HUES6 (cell line): Measurements from ENCODE around the gene KBTBD2.
"Not testable (repeated sequence)": the region's sequence is repeated elsewhere in the genome, so short reads cannot be mapped to it uniquely, and the experiment has no call there.

Experiments used
- H3K27ac ChIP-seq: 2 replicates; pipeline ENCODE4 v1.7.0; 2013; ENCODE audit warnings: low read depth, mild to moderate bottlenecking, low read length, inconsistent platforms
- H3K27me3 ChIP-seq: 2 replicates; pipeline ENCODE4 v1.6.1; 2013; ENCODE audit warnings: low read length; ENCODE audit not compliant: control insufficient read depth, insufficient read depth
- H3K36me3 ChIP-seq: 2 replicates; pipeline ENCODE4 v1.6.1; 2013; ENCODE audit warnings: low read length; ENCODE audit not compliant: control insufficient read depth, insufficient read depth
- H3K4me1 ChIP-seq: 2 replicates; pipeline ENCODE4 v1.6.1; 2013; ENCODE audit warnings: low read length; ENCODE audit not compliant: control insufficient read depth, insufficient read depth
- H3K4me3 ChIP-seq: 2 replicates; pipeline ENCODE4 v1.5.1; 2013; ENCODE audit warnings: low read depth, low read length
- H3K9ac ChIP-seq: one replicate; pipeline ENCODE4 v1.6.1; 2013; ENCODE audit warnings: mild to moderate bottlenecking, low read length
- H3K9me3 ChIP-seq: 2 replicates; pipeline ENCODE4 v1.6.1; 2013; ENCODE audit warnings: low read depth, low read length; ENCODE audit not compliant: control insufficient read depth, insufficient read depth

KBTBD2 gene

DNA sequence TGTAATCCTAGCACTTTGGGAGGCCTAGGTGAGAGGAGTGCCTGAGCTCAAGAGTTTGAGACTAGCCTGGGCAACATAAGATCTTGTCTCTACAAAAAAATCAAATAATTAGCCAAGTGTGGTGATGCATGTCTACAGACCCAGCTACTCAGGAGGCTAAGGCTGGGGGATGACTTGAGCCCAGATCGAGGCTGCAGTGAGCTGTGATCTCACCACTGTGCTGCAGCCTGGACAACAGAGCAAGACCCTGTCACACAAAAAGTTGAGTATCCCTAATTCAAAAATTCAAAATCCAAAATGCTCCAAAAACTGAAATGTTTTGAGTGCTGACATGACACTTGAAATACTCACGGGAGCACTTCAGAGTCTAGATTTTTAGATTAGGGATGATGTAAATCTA is 19.1 kb downstream of the KBTBD2 start:
- Histone ChIP-seq H3K36me3 (peaks cover 79% of the 10 kb centered on the region), H3K4me1 (no peaks in the 10 kb centered on the region)

DNA sequence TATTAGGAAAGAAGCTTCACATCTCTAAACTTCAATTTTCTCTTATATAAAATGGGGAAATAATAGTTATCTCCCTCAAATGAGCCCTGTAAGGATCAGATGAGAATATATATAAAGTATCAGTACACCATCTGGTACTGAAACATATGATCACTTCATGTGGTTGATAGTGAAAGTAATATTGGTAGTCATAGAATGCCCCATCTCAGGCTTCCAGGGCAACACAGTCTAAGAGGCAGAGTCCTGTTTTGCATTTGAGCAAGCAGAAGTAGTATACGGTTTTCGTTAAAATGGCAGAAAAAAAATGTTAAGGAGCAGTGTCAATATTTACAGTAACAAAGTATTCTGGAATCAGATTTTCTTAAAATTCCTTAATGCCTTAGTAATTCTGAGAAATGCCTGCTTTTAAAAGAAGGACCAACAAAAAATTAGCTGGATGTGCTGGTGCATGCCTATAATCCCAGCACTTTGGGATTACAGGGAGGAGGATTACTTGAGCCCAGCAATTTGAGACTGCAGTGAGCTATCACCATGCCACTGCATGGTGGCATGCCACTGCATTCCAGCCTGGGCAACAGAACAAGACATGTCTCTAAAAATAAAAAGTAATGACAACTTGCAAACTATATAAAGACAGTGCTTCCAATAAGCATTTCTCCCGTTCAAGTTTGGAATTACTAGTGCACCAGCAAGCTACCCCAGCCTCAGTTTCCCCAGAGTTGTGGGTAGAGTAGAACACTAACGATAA is 19.8 kb downstream of the KBTBD2 start:
- Histone ChIP-seq H3K4me1 (no peaks in the 10 kb centered on the region), H3K4me3 (no peak overlapping the region), H3K9me3 (peaks cover 2% of the 10 kb centered on the region; the same call in 1 of the 2 replicates), H3K27me3 (no peaks in the 10 kb centered on the region), H3K9ac (no peak overlapping the region), H3K27ac (no peak overlapping the region), H3K36me3 (peaks cover 82% of the 10 kb centered on the region)

More for the DNA sequence above, 19.1 kb downstream of the KBTBD2 start:
- Histone ChIP-seq H3K27ac (no peak overlapping the region), H3K9ac (no peak overlapping the region), H3K4me3 (no peak overlapping the region), H3K27me3 (no peaks in the 10 kb centered on the region), H3K9me3 (peaks cover 2% of the 10 kb centered on the region; the same call in 1 of the 2 replicates)

DNA sequence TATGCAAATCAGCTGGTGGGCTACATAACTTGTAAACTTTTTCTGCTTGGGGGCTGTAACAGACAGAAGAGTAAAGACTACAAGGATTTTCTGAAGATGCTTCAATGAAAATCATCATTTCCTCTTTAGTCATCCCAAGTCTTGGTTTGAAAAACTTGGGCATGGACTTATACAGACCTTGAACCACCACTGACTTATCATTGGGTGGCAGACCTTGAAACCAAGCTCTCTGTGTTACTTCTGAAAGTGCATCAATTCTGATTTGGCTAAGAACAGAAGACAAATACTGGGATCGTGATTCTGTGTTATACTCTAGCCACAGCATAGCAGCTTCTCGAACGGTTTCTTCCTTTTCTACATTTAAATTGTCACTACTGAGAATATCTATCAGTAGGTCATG is 21.3 kb downstream of the KBTBD2 start:
- Histone ChIP-seq H3K9ac (no peak overlapping the region), H3K36me3 (peaks cover 83% of the 10 kb centered on the region), H3K27me3 (no peaks in the 10 kb centered on the region), H3K4me3 (no peak overlapping the region), H3K9me3 (peaks cover 8% of the 10 kb centered on the region), H3K4me1 (no peaks in the 10 kb centered on the region), H3K27ac (no peak overlapping the region)

DNA sequence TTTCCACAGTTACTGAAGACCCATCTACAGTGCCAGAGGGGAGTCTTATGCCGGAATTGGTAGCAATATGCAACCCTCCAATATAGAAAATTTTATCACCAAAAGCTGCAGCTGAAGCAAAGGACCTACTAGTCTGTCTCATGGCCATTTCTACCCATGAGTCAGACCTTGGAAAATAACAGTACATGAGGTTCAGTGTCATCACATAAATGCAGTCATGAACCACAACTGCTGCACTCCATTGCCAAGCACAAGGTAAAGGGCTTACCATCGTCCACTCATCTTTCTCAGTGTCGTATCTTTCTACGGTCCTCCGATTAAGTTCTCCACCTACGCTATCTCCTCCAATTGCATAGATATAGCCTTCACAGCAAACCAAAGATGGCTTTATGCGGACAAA is 21.8 kb downstream of the KBTBD2 start:
- H3K36me3 ChIP-seq, result peaks cover 77% of the 10 kb centered on the region

DNA sequence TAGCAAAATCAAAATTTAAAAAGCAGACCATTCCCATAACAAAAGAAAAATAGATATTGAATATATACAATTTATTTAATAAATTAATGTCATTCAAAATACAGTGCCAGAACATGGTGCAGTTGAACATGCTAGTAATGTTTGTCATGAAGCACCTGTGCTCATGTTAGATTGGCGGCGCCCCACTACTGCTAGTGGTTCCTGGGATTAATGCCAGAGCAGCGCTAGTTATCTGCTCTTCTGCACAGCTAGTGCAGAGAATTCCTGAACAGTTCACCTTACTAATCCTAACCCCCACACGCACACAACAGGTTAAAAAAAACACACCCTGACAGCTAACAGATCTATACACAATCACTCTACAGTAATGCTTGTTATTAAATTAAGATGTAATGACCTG is 23.4 kb downstream of the KBTBD2 start:
- peaks cover 5% of the 10 kb centered on the region; the same call in 1 of the 2 replicates for H3K4me1 ChIP-seq
- H3K27me3 ChIP-seq, result no peaks in the 10 kb centered on the region
- H3K36me3 ChIP-seq, result peaks cover 62% of the 10 kb centered on the region
- H3K4me3 ChIP-seq, result no peak overlapping the region
- no peak overlapping the region for H3K9ac ChIP-seq
- peaks cover 19% of the 10 kb centered on the region for H3K9me3 ChIP-seq
- H3K27ac ChIP-seq, result no peak overlapping the region

More for the DNA sequence above, 21.8 kb downstream of the KBTBD2 start:
- no peak overlapping the region for H3K27ac ChIP-seq
- no peaks in the 10 kb centered on the region for H3K27me3 ChIP-seq
- H3K4me3 ChIP-seq, result no peak overlapping the region
- H3K9me3 ChIP-seq, result peaks cover 13% of the 10 kb centered on the region
- no peaks in the 10 kb centered on the region for H3K4me1 ChIP-seq
- H3K9ac ChIP-seq, result no peak overlapping the region

DNA sequence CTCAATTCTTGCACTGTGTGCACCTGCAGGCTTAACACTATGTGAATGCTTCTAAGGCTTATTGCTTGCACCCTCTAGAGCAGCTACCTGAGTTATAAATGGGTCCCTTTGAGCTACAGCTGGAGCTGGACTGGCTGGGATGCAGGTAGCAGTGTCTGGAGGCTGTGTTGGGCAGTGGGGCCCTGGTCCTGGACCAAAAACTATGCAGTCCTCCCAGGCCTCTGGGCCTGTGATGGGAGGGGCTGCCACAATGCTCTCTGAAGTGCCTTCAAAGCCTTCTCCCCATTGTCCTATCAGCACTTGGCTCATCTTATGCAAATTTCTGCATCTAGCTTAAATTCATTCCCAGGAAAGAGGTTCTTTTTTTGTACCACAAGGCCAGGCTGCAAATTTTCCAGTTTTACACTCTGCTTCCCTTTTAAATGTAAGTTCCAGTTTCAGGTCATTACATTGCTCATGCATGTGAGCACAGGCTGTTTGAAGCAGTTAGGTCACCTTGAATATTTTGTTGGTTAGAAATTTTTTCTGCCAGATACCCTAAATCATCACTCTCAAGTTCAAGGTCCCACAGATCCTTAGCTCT is 26.0 kb downstream of the KBTBD2 start:
- peaks cover 19% of the 10 kb centered on the region for H3K9me3 ChIP-seq
- H3K36me3 ChIP-seq, result peaks cover 38% of the 10 kb centered on the region
- peaks cover 5% of the 10 kb centered on the region; the same call in 1 of the 2 replicates for H3K4me1 ChIP-seq
- no peaks in the 10 kb centered on the region for H3K27me3 ChIP-seq
- no peak overlapping the region for H3K27ac ChIP-seq
- no peak overlapping the region for H3K9ac ChIP-seq
- H3K4me3 ChIP-seq, result no peak overlapping the region

DNA sequence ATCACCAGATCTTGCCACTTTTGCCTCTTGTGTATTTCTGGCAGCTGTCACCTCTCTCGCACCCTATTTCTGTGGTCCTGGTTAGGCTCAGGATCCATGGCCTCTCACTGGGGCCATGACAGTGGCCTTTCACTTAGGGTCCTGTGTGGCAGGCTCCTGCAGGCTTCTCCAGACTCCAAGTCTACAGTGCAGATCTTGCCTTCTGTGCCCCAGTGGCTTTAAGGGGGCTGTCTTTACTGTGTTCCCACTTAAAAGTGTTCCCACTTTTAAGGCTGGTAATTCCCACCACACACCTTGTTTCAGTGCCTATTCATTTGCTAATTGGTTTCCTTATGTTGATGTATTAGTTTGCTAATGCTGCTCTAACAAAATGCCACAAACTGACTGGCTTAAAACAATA is 27.7 kb downstream of the KBTBD2 start:
- Histone ChIP-seq H3K9me3 (peaks cover 17% of the 10 kb centered on the region), H3K36me3 (peaks cover 21% of the 10 kb centered on the region)
- not testable (repeated sequence) for H3K9ac ChIP-seq, H3K4me3 ChIP-seq, H3K4me1 ChIP-seq, H3K27ac ChIP-seq, H3K27me3 ChIP-seq

DNA sequence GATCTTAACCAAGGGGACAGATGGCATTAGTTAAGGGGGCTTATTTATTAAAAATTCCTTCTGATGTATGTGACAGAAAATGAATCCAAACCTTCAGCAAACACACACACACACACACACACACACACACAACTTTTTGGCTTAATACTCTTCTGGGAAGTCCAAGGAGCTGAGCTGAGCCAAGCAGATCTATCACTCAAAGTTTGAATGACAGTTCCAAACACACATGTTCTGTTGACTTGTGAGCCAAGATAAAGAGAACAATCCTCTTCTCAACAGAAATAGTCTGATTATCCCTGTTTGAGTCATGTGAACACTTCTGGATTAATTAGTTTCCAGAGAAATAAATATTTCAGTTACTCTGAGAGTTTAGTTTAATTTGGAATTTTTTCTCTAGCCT is 31.5 kb downstream of the KBTBD2 start:
- Histone ChIP-seq H3K4me1 (peaks cover 5% of the 10 kb centered on the region; the same call in 1 of the 2 replicates), H3K27me3 (no peaks in the 10 kb centered on the region), H3K36me3 (no peaks in the 10 kb centered on the region), H3K9ac (no peak overlapping the region), H3K9me3 (peaks cover 9% of the 10 kb centered on the region), H3K4me3 (no peak overlapping the region), H3K27ac (no peak overlapping the region)

DNA sequence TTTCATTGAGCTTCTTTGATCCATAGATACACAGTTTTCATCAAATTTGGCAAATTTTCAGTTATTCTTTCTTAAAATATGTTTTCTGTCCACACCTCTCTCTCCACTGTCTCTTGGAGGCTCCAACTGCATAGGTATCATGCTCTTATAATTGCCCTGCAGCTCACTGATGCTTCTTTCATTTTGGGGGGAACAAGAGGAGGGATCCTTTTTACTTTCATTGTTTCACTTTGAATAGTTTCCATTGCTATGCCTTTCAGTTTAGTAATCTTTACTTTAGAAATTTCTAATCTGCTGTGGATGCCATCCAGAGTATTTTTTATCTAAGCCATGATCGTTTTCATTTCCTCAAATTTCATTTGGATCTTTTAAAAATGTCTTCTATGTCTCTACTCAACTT is 32.9 kb downstream of the KBTBD2 start:
- Histone ChIP-seq H3K27ac (no peak overlapping the region), H3K36me3 (no peaks in the 10 kb centered on the region), H3K9ac (no peak overlapping the region), H3K4me1 (peaks cover 3% of the 10 kb centered on the region; the same call in 1 of the 2 replicates), H3K27me3 (no peaks in the 10 kb centered on the region), H3K9me3 (0 out of 2 replicates have a peak, but pooled peaks cover 2% of the 10 kb centered on the region), H3K4me3 (no peak overlapping the region)

DNA sequence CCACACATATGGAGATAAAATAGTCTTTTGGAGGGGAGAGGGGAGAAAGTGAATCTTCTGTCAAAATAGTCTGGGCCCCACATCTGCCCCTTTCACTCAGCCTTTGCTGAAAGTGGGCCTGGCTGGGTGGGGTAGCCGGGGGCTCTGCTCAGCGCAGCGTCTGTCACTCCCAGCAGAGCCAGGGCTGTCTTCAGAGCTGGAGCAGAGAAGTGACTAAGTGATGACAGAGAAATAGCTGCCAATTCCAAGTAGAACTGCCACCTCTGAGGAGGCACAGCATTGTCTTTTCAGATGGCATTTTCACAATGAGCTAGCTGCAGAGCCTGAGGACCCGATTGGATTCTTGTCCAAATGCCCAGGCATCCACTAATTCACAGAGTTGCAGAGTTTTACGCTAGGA is 34.5 kb downstream of the KBTBD2 start:
- not testable (repeated sequence) for H3K36me3 ChIP-seq, H3K27me3 ChIP-seq, H3K9me3 ChIP-seq, H3K4me1 ChIP-seq, H3K4me3 ChIP-seq, H3K27ac ChIP-seq, H3K9ac ChIP-seq
